Esophagus muscularis mucosa (tissue), 3 donors: ENCODE data around the gene TMED1.

Experiments used
- POLR2A ChIP-seq: fragments of 450-650 bp; IDR thresholded peaks from one replicate; pipeline ENCODE4 v1.6.1; 2017; ENCODE audit warnings: antibody characterized with exemption, moderate library complexity, mild to moderate bottlenecking, low read depth
- POLR2AphosphoS5 ChIP-seq, 2 donors: sonication (generic); formaldehyde crosslinking; IDR thresholded peaks; one replicate each; pipeline ENCODE4 v1.6.1; 2017; ENCODE audit warnings: antibody characterized with exemption in 2 of 2
- TF ChIP-seq, protein P1 (sequence below), 3 experiments: fragments of 200-600 bp in 2 of 3; fragments of 450-650 bp in 1 of 3; sonication (generic) in 2 of 3; IDR thresholded peaks; one replicate each; pipeline ENCODE4 v1.5.1; 2017 to 2019; ENCODE audit warnings: antibody characterized with exemption in 3 of 3, mild to moderate bottlenecking in 2 of 3, moderate library complexity in 1 of 3

DNA sequence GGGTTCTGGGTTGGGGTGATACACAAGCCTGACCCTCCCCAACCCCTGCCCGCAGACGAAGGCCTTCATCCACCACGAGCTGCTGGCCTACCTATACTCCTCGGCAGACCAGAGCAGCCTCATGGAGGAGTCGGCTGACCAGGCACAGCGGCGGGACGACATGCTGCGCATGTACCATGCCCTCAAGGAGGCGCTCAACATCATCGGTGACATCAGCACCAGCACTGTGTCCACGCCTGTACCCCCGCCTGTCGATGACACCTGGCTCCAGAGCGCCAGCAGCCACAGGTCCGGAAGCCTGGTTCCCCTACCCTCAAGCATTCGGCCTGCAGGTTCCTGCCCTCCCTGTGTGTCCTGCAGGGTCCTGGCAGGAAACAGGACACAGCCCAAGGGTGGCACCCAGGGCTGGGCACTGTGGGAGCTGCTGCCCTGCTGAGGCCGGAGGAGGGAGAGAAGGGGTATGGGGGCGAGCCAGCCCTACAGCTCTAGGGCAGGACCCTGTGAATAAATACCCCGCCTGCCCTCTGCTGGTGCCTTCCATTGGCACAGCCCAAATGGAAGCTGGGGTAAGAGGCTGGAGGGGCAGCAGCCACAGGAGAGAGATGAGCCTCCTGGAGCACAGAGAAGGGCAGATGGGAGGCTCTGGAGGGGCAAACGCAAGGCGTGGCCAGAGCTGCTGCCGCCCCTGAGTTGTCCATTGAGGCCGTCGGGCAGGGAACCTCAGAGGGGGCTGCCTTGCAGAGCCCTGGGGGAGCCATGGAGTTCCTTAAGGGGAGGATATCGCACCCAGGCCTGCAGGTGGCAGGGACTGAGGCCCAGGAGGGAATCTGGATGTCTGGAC lies 6.8 kb downstream of the TMED1 start:
- TF ChIP-seq, protein P1, sequence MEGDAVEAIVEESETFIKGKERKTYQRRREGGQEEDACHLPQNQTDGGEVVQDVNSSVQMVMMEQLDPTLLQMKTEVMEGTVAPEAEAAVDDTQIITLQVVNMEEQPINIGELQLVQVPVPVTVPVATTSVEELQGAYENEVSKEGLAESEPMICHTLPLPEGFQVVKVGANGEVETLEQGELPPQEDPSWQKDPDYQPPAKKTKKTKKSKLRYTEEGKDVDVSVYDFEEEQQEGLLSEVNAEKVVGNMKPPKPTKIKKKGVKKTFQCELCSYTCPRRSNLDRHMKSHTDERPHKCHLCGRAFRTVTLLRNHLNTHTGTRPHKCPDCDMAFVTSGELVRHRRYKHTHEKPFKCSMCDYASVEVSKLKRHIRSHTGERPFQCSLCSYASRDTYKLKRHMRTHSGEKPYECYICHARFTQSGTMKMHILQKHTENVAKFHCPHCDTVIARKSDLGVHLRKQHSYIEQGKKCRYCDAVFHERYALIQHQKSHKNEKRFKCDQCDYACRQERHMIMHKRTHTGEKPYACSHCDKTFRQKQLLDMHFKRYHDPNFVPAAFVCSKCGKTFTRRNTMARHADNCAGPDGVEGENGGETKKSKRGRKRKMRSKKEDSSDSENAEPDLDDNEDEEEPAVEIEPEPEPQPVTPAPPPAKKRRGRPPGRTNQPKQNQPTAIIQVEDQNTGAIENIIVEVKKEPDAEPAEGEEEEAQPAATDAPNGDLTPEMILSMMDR (IDR thresholded peaks at IDR 0.05) = no peak
- TF ChIP-seq POLR2A (no peak), POLR2AphosphoS5 (IDR thresholded peaks at IDR 0.05) (no peak)
